K562 (cell line): ENCODE results near the gene ZNF581. TPM values are rescaled to one million over a fixed set of nuclear protein-coding genes. Genes with fewer than 3 reads are reported as not detected.

ENCODE experiments used
- ATAC-seq: fragments of 200-7000 bp; cut with Tn5 transposase; 3 replicates; pipeline ENCODE4 v1.9.1; 2020; ENCODE audit warnings: moderate library complexity
- BruUV-seq: library from RNA; stranded (reverse); fragments of 400-500 nt; replicated peaks from 2 replicates; lab custom pipeline; 2021; lab: Mats Ljungman, UMichigan
- CTCF ChIA-PET: fragments of 300-600 bp; formaldehyde crosslinking; extraction: SDS; loops from one replicate; lab custom pipeline; 2021; ENCODE audit warnings: low intra/inter-chr PET ratio; lab: Yijun Ruan, JAX
- POLR2A ChIA-PET: fragments of 300-600, 350-650 bp; sonication (Branson Sonifier 250); formaldehyde crosslinking; extraction: SDS; loops from one replicate; lab custom pipeline; 2021; ENCODE audit warnings: antibody characterized with exemption, inconsistent platforms; lab: Yijun Ruan, JAX
- DNase-seq, 4 experiments: peaks; one replicate each; pipeline versions ENCODE4 v3.0.0 to v3.0.0-alpha.2; 2011 to 2018; ENCODE audit warnings: low spot score in 3 of 4, mixed read lengths in 3 of 4; ENCODE audit errors: extremely low read depth in 1 of 4
- FAIRE-seq: peaks from 2 replicates; lab custom pipeline; 2011; peaks lifted over from hg19 to GRCh38; lab: Jason Lieb, UNC
- H2AFZ ChIP-seq: 2 replicates; pipeline ENCODE4 v1.6.0; 2011; ENCODE audit warnings: low read depth, low read length, control low read depth, inconsistent platforms
- H3K27ac ChIP-seq: fragments of 200-600 bp; 3 replicates; pipeline ENCODE4 v1.8.0; 2011; ENCODE audit warnings: low read depth, mild to moderate bottlenecking, control low read depth, inconsistent platforms, low read length, moderate library complexity, mixed read lengths; ENCODE audit errors: extremely low read depth
- H3K27me3 ChIP-seq, 2 experiments: fragments of 300-600 bp in 1 of 2; 2 replicates in 1 of 2; 3 replicates in 1 of 2; pipeline versions ENCODE4 v1.6.0 to v1.8.0; 2011; ENCODE audit warnings: inconsistent platforms in 2 of 2, low read length in 2 of 2, mild to moderate bottlenecking in 1 of 2, mixed read lengths in 1 of 2, moderate library complexity in 1 of 2; ENCODE audit not compliant: control insufficient read depth in 2 of 2, insufficient read depth in 2 of 2
- H3K36me3 ChIP-seq: fragments of 300-600 bp; 3 replicates; pipeline ENCODE4 v1.8.0; 2011; ENCODE audit warnings: mild to moderate bottlenecking, low read length, inconsistent platforms; ENCODE audit not compliant: control insufficient read depth, insufficient read depth
- H3K4me1 ChIP-seq, 2 experiments: fragments of 200-600 bp in 1 of 2; replicated peaks in 1 of 2; 2 replicates in 1 of 2; 3 replicates in 1 of 2; pipeline versions ENCODE4 v1.5.1 to v1.8.0; 2011; ENCODE audit warnings: inconsistent platforms in 2 of 2, low read length in 2 of 2, mild to moderate bottlenecking in 1 of 2, mixed read lengths in 1 of 2, moderate library complexity in 1 of 2; ENCODE audit not compliant: control insufficient read depth in 2 of 2, insufficient read depth in 2 of 2
- H3K4me2 ChIP-seq: 2 replicates; pipeline ENCODE4 v1.6.1; 2011; ENCODE audit warnings: low read length, control low read depth, inconsistent platforms, mixed read lengths; ENCODE audit not compliant: insufficient read depth
- H3K4me3 ChIP-seq: fragments of 200-600 bp; sonication (generic), shearing (Covaris generic); 2 replicates; pipeline ENCODE4 v1.5.1; 2016; ENCODE audit warnings: control low read depth, inconsistent platforms
- H3K79me2 ChIP-seq: fragments of 200-600 bp; 3 replicates; pipeline ENCODE4 v1.8.0; 2011; ENCODE audit warnings: low read length, inconsistent platforms; ENCODE audit not compliant: control insufficient read depth, insufficient read depth
- H3K9ac ChIP-seq, 2 experiments: 2 replicates each; pipeline versions ENCODE4 v1.6.0 to v1.6.1; 2011; ENCODE audit warnings: low read depth in 2 of 2, low read length in 2 of 2, control low read depth in 1 of 2, inconsistent platforms in 1 of 2, mild to moderate bottlenecking in 1 of 2, mixed read lengths in 1 of 2; ENCODE audit not compliant: insufficient read depth in 1 of 2
- H3K9me1 ChIP-seq: one replicate; pipeline ENCODE4 v1.6.0; 2011; ENCODE audit warnings: inconsistent platforms, mild to moderate bottlenecking, low read length, moderate library complexity; ENCODE audit not compliant: control insufficient read depth, insufficient read depth
- H3K9me3 ChIP-seq: replicated peaks from 2 replicates; pipeline ENCODE4 v1.5.1; 2011; ENCODE audit warnings: low read depth, low read length, inconsistent platforms; ENCODE audit not compliant: control insufficient read depth, insufficient read depth
- H4K20me1 ChIP-seq: replicated peaks from 2 replicates; pipeline ENCODE4 v1.6.1; 2011; ENCODE audit warnings: low read length, inconsistent platforms, mixed read lengths; ENCODE audit not compliant: control insufficient read depth, insufficient read depth
- ERF ChIP-seq: fragments of 450-650 bp; formaldehyde crosslinking; IDR thresholded peaks from 2 replicates; pipeline ENCODE4 v1.4.0; 2020; ENCODE audit warnings: mild to moderate bottlenecking, mixed read lengths
- GABPA ChIP-seq: fragments of 200-800 bp; sonication (Bioruptor generic); conservative IDR thresholded peaks from 2 replicates; pipeline ENCODE4 v1.6.1; 2016; ENCODE audit warnings: low read depth, missing genetic modification characterization, missing compliant biosample characterization
- HDGF ChIP-seq: fragments of 450-650 bp; IDR thresholded peaks from 2 replicates; pipeline ENCODE4 v1.6.1; 2016
- HMBOX1 ChIP-seq: sonication (generic); IDR thresholded peaks from 2 replicates; pipeline ENCODE4 v1.6.1; 2016
- JUND ChIP-seq, 2 experiments: IDR thresholded peaks; 2 replicates in 1 of 2; 3 replicates in 1 of 2; pipeline ENCODE4 v1.6.1; 2011; ENCODE audit warnings: borderline replicate concordance in 2 of 2, low read depth in 2 of 2, low read length in 2 of 2, improper control_type of control experiment in 1 of 2, missing biosample characterization in 1 of 2, missing genetic modification characterization in 1 of 2, missing genetic modification reagents in 1 of 2
- KAT8 ChIP-seq: fragments of 450-650 bp; IDR thresholded peaks from 2 replicates; pipeline ENCODE4 v1.6.1; 2016; ENCODE audit warnings: low read depth, mild to moderate bottlenecking
- MBD1 ChIP-seq: fragments of 250-450 bp; sonication (Bioruptor Pico); IDR thresholded peaks from 2 replicates; pipeline ENCODE4 v1.8.0; 2022; ENCODE audit warnings: inconsistent platforms
- PKNOX1 ChIP-seq: fragments of 450-650 bp; IDR thresholded peaks from 2 replicates; pipeline ENCODE4 v1.6.1; 2016
- SMAD3 ChIP-seq: fragments of 450-650 bp; formaldehyde crosslinking; conservative IDR thresholded peaks from 2 replicates; pipeline ENCODE4 v1.4.0; 2020; ENCODE audit warnings: mild to moderate bottlenecking
- SMAD4 ChIP-seq: fragments of 250-450 bp; sonication (Bioruptor Pico); conservative IDR thresholded peaks from 2 replicates; pipeline ENCODE4 v1.8.0; 2021; ENCODE audit warnings: inconsistent platforms, mild to moderate bottlenecking, moderate library complexity
- ZBTB33 ChIP-seq: sonication (generic); formaldehyde crosslinking; IDR thresholded peaks from 2 replicates; pipeline ENCODE4 v1.8.1; 2023; ENCODE audit warnings: mild to moderate bottlenecking, missing genetic modification reagents
- ZBTB7A ChIP-seq: IDR thresholded peaks from 2 replicates; pipeline ENCODE4 v1.6.1; 2011; ENCODE audit warnings: low read depth, mild to moderate bottlenecking, low read length, moderate library complexity, borderline replicate concordance; ENCODE audit not compliant: control insufficient read depth
- ZC3H8 ChIP-seq: fragments of 450-650 bp; IDR thresholded peaks from 2 replicates; pipeline ENCODE4 v1.6.1; 2017
- ZNF12 ChIP-seq: sonication (generic); formaldehyde crosslinking; IDR thresholded peaks from 2 replicates; pipeline ENCODE4 v1.4.0; 2020; ENCODE audit warnings: mild to moderate bottlenecking, missing genetic modification reagents
- WGBS: fragments of 100-300 bp; shearing (Covaris generic); methylation state at CpG from one replicate; pipeline ENCODE4 v1.1.6; 2016; ENCODE audit warnings: low coverage, mixed read lengths; ENCODE audit not compliant: insufficient coverage; ENCODE audit errors: missing lambda C conversion rate; 5-methylcytosine and 5-hydroxymethylcytosine counted together
- in situ Hi-C: fragments of 300-500 bp; cut with MboI; formaldehyde crosslinking; loops from 4 replicates; pipeline ENCODE4 v1.15.0; 2018; ENCODE audit warnings: inconsistent platforms, mixed read lengths
- intact Hi-C: fragments of 100-400 bp; cut with micrococcal nuclease; formaldehyde crosslinking; loops from 2 replicates; pipeline ENCODE4 v1.14.2; 2022
- polyA plus RNA-seq, 8 experiments: library from polyadenylated mRNA; depleted of rRNA in 4 of 8; stranded (reverse) in 5 of 8; unstranded in 3 of 8; fragments of >200 nt; fragmentation: Nextera tagmentation in 2 of 8; fragmentation: Illumina TruSeq in 1 of 8; extraction: Ambion mirVana in 2 of 8; extraction: Trizol in 1 of 8; gene quantifications; 2 replicates each; pipeline versions ENCODE4 v1.2.1 to v1.2.3, GENCODE V29; 2011 to 2014; ENCODE audit warnings: inconsistent platforms in 1 of 8, missing spikeins in 1 of 8
- total RNA-seq, 7 experiments: library from RNA; depleted of rRNA in 6 of 7; stranded (reverse); fragments of >200 nt in 6 of 7; fragmentation: Illumina TruSeq in 2 of 7; extraction: Trizol in 2 of 7; gene quantifications; 2 replicates each; pipeline versions ENCODE4 v1.2.1 to v1.2.3, GENCODE V29; 2011 to 2021; ENCODE audit warnings: low replicate concordance in 1 of 7

Gene ZNF581
- total and polyA plus RNA-seq, 9 of the 15 experiments (the other 6 are each of a cell fraction or from before 2014, with no cell fraction given) = 2.4 to 39.4 (median 15.4) TPM

GRCh38 chr19:55642153-55643002, 1.1 kb upstream of the ZNF581 start:
- Histone ChIP-seq H3K4me2 (peak overlapping the region; percentile 91), H3K27ac (peak overlapping the region; percentile 74; the same call in 2 of the 3 replicates), H4K20me1 (no peaks in the 10 kb centered on the region), H3K9me3 (no peaks in the 10 kb centered on the region), H3K27me3 (no peaks in the 10 kb centered on the region), H3K9ac (peak overlapping the region; percentile 88 to 98; a peak in 3 of 4 replicates), H3K4me3 (peak overlapping the region; percentile 94), H3K4me1 (peaks cover 41 to 65% of the 10 kb centered on the region in 2 experiments), H3K79me2 (peaks cover 80% of the 10 kb centered on the region), H3K9me1 (no peaks in the 10 kb centered on the region), H3K36me3 (peaks cover 36% of the 10 kb centered on the region; the same call in 2 of the 3 replicates), H2AFZ (no peak overlapping the region)
- ChIA-PET POLR2A (interaction anchor here (0.6 to 2.3 kb wide), 2 partner anchors 12 to 475 kb away, joined by 3 to 8 read pairs; partner anchors contain the start of gene U2AF2), CTCF (interaction anchor here (0.6 kb wide), 1 partner anchor 682 kb away, joined by 6 read pairs; no protein-coding TSS in a partner anchor)
- 17% methylated on average over 30 of the region's 65 CpGs for WGBS
- in situ Hi-C loops (loop anchor here (25.0 kb wide), 2 partner anchors 505 to 670 kb away; partner anchors contain the start of genes TNNT1 and ZSCAN5A), intact Hi-C loops (no loop called here)
- BruUV-seq = TSS peak; percentile 25
- FAIRE-seq (peak; percentile 40), ATAC-seq (no peak), DNase-seq (peak in 2 of 4 experiments; percentile 28 to 53)
- TF ChIP-seq JUND (IDR thresholded peaks at IDR 0.05; ENCODE audit: borderline replicate concordance, low read depth, low read length) = no peak
- no peak for TF ChIP-seq JUND (tag; IDR thresholded peaks at IDR 0.05; ENCODE audit: borderline replicate concordance, low read depth, low read length)
- TF ChIP-seq KAT8 = no peak
- no peak for TF ChIP-seq HDGF
- peak; percentile 15; the same call in 1 of the 2 replicates for TF ChIP-seq ERF (CRISPR knock-in tag)
- peak; percentile 10; the same call in 1 of the 2 replicates for TF ChIP-seq PKNOX1
- TF ChIP-seq HMBOX1 = no peak
- 0 out of 2 replicates have a peak, but pooled peaks have one; percentile 21 for TF ChIP-seq SMAD3 (CRISPR knock-in tag)
- peak; percentile 29; the same call in 1 of the 2 replicates for TF ChIP-seq MBD1 (CRISPR knock-in tag)
- TF ChIP-seq GABPA (tag) = no peak
- TF ChIP-seq ZNF12 (CRISPR knock-in tag) = no peak
- no peak for TF ChIP-seq SMAD4
- no peak for TF ChIP-seq ZC3H8
- peak; percentile 87 for TF ChIP-seq ZBTB33
- TF ChIP-seq ZBTB7A = peak; percentile 49; the same call in 1 of the 2 replicates
